Naive thymus-derived CD4-positive, alpha-beta T cell (primary cell): Measurements from ENCODE around the gene NRL. TPM values are rescaled to one million over a fixed set of nuclear protein-coding genes. Genes with fewer than 3 reads are reported as not detected.

Source experiments
- ATAC-seq: fragments of 150-1000 bp; cut with Tn5 transposase; 2 replicates; pipeline ENCODE4 v1.10.0; 2021; ENCODE audit warnings: mild to moderate bottlenecking, moderate library complexity
- CTCF ChIA-PET: fragments of 350-600 bp; sonication (Branson Sonifier 250); formaldehyde crosslinking; loops from one replicate; lab custom pipeline; 2021; ENCODE audit warnings: antibody characterized with exemption; lab: Charles Lee
- POLR2A ChIA-PET: fragments of 350-600 bp; sonication (Branson Sonifier 250); formaldehyde crosslinking; loops from one replicate; lab custom pipeline; 2021; ENCODE audit warnings: antibody characterized with exemption, inconsistent platforms; lab: Charles Lee
- DNase-seq, 9 donors: peaks; one replicate each; pipeline versions ENCODE4 v3.0.0 to v3.0.0-alpha.2; 2020 to 2022; ENCODE audit warnings: mixed read lengths in 1 of 9
- H3K27ac ChIP-seq: one replicate; pipeline ENCODE4 v1.7.0; 2013; ENCODE audit warnings: mild to moderate bottlenecking, low read depth, low read length, moderate library complexity
- H3K27me3 ChIP-seq, 2 donors: one replicate each; pipeline ENCODE4 v1.7.0; 2013; ENCODE audit warnings: low read length in 2 of 2, mild to moderate bottlenecking in 2 of 2, moderate library complexity in 2 of 2; ENCODE audit not compliant: control insufficient read depth in 2 of 2, insufficient read depth in 2 of 2
- H3K36me3 ChIP-seq, 3 experiments: 1 replicate in 2 of 3; 2 replicates in 1 of 3; pipeline ENCODE4 v1.7.0; 2013; ENCODE audit warnings: low read length in 3 of 3, mild to moderate bottlenecking in 3 of 3, moderate library complexity in 1 of 3; ENCODE audit not compliant: insufficient read depth in 3 of 3, control insufficient read depth in 2 of 3
- H3K4me1 ChIP-seq, 2 donors: one replicate each; pipeline ENCODE4 v1.7.0; 2013; ENCODE audit warnings: low read length in 2 of 2, mild to moderate bottlenecking in 2 of 2, moderate library complexity in 1 of 2; ENCODE audit not compliant: control insufficient read depth in 2 of 2, insufficient read depth in 2 of 2
- H3K4me3 ChIP-seq: 2 replicates; pipeline ENCODE4 v1.7.0; 2013; ENCODE audit warnings: mild to moderate bottlenecking, low read length
- H3K9me3 ChIP-seq, 3 experiments: 1 replicate in 2 of 3; 2 replicates in 1 of 3; pipeline ENCODE4 v1.7.0; 2013; ENCODE audit warnings: low read length in 3 of 3; ENCODE audit not compliant: control insufficient read depth in 2 of 3
- H3K27ac Mint-ChIP-seq, 9 donors: one replicate each; pipeline ENCODE4 v1.8.0; 2020 to 2022; ENCODE audit warnings: mixed read lengths in 9 of 9, mild to moderate bottlenecking in 8 of 9, moderate library complexity in 5 of 9, inconsistent platforms in 2 of 9
- H3K27me3 Mint-ChIP-seq, 5 donors: one replicate each; pipeline ENCODE4 v1.8.0; 2021 to 2022; ENCODE audit warnings: mixed read lengths in 5 of 5, mild to moderate bottlenecking in 1 of 5
- H3K36me3 Mint-ChIP-seq, 5 donors: one replicate each; pipeline ENCODE4 v1.8.0; 2020 to 2022; ENCODE audit warnings: mixed read lengths in 5 of 5, mild to moderate bottlenecking in 3 of 5, inconsistent platforms in 1 of 5
- H3K4me1 Mint-ChIP-seq, 7 donors: one replicate each; pipeline ENCODE4 v1.8.0; 2020 to 2022; ENCODE audit warnings: mixed read lengths in 7 of 7, mild to moderate bottlenecking in 3 of 7, inconsistent platforms in 1 of 7
- H3K4me3 Mint-ChIP-seq, 10 donors: one replicate each; pipeline ENCODE4 v1.8.0; 2020 to 2022; ENCODE audit warnings: mild to moderate bottlenecking in 10 of 10, mixed read lengths in 10 of 10, moderate library complexity in 6 of 10, inconsistent platforms in 2 of 10
- H3K9me3 Mint-ChIP-seq, 11 donors: one replicate each; pipeline ENCODE4 v1.8.0; 2020 to 2022; ENCODE audit warnings: mixed read lengths in 11 of 11, mild to moderate bottlenecking in 4 of 11, inconsistent platforms in 1 of 11, moderate library complexity in 1 of 11
- intact Hi-C, 2 donors: fragments of 100-400 bp; cut with micrococcal nuclease; formaldehyde crosslinking; loops; one replicate each; pipeline ENCODE4 v1.15.1; 2023
- polyA plus RNA-seq, 2 donors: library from polyadenylated mRNA; unstranded; fragments of 300-500 nt; fragmentation: Illumina TruSeq; gene quantifications; one replicate each; pipeline ENCODE4 v1.2.3, GENCODE V29; 2021
- total RNA-seq, 6 experiments: library from RNA in 5 of 6; stranded (reverse) in 5 of 6; gene quantifications; 1 replicate in 5 of 6; 2 replicates in 1 of 6; pipeline ENCODE4 v1.2.3 and lab custom pipeline; 2021 to 2026

NRL gene
- total and polyA plus RNA-seq, 7 experiments from 2014 or later = 2.1 to 4.5 (median 3.7) TPM

DNA sequence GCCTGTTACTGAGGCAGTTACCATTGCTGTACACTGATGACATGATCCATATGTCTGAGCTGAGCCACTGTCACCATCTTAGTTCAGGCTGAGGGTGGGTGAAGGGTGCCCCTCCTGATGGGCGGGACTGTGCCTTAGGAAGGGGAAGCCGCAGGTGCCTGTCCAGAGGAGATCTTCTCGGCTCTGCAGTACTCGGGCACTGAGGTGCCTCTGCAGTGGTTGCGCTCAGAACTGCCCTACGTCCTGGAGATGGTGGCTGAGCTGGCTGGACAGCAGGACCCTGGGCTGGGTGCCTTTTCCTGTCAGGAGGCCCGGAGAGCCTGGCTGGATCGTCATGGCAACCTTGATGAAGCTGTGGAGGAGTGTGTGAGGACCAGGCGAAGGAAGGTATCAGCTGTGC is 36.2 kb upstream of the NRL start:
- ChIA-PET POLR2A (interaction anchor here (0.5 to 11.1 kb wide), 9 partner anchors 10 to 119 kb away, joined by 3 to 139 read pairs (median 5); partner anchors contain the start of genes EMC9, IPO4, IRF9 and PSME1), CTCF (interaction anchor here (1.0 to 1.6 kb wide), 4 partner anchors 9 to 156 kb away, joined by 3 to 14 read pairs (median 5); no protein-coding TSS in a partner anchor)
- peaks cover 21 to 62% (median 30%) of the 10 kb centered on the region in 3 experiments for H3K36me3 ChIP-seq
- peaks cover 19 to 24% of the 10 kb centered on the region in 2 donors for H3K4me1 ChIP-seq
- Mint-ChIP-seq H3K27ac (peak overlapping the region in 3 of 9 donors; percentile 22 to 52 (median 28)), H3K27me3 (no peaks in the 10 kb centered on the region), H3K9me3 (no peaks in the 10 kb centered on the region), H3K4me1 (peaks cover 19 to 43% (median 32%) of the 10 kb centered on the region in 7 donors), H3K36me3 (peaks cover 0 to 50% (median 23%) of the 10 kb centered on the region in 5 donors), H3K4me3 (peak overlapping the region in 1 of 10 donors; percentile 56)
- H3K27me3 ChIP-seq = no peaks in the 10 kb centered on the region
- no peaks in the 10 kb centered on the region for H3K9me3 ChIP-seq
- intact Hi-C loops = no loop called here
- no peak overlapping the region for H3K4me3 ChIP-seq
- H3K27ac ChIP-seq = no peak overlapping the region
- DNase-seq (no peak), ATAC-seq (no peak)

DNA sequence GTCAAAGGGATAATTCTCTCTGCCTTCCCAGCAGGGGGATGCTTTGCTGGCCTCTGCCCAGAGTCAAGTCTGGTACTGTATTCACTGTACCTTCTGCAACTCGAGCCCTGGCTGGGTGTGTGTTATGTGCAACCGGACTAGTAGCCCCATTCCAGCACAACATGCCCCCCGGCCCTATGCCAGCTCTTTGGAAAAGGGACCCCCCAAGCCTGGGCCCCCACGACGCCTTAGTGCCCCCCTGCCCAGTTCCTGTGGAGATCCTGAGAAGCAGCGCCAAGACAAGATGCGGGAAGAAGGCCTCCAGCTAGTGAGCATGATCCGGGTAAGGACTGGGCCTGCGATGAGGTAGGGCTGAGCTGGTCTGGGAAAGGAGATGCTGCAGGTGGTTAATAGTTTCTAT is 35.8 kb upstream of the NRL start:
- ATAC-seq (no peak), DNase-seq (no peak)
- no peak overlapping the region for H3K27ac ChIP-seq
- Mint-ChIP-seq H3K4me1 (peaks cover 24 to 48% (median 36%) of the 10 kb centered on the region in 7 donors), H3K27me3 (no peaks in the 10 kb centered on the region), H3K36me3 (peaks cover 0 to 50% (median 19%) of the 10 kb centered on the region in 5 donors), H3K9me3 (no peaks in the 10 kb centered on the region), H3K27ac (peak overlapping the region in 5 of 9 donors; percentile 18 to 68 (median 28)), H3K4me3 (peak overlapping the region in 5 of 10 donors; percentile 20 to 56 (median 50))
- H3K36me3 ChIP-seq = peaks cover 17 to 58% (median 26%) of the 10 kb centered on the region in 3 experiments
- no peak overlapping the region for H3K4me3 ChIP-seq
- no peaks in the 10 kb centered on the region for H3K27me3 ChIP-seq
- intact Hi-C loops = no loop called here
- H3K9me3 ChIP-seq = no peaks in the 10 kb centered on the region
- H3K4me1 ChIP-seq = peaks cover 23 to 28% of the 10 kb centered on the region in 2 donors
- POLR2A ChIA-PET = interaction anchor here (0.5 to 11.1 kb wide), 11 partner anchors 10 to 119 kb away, joined by 3 to 139 read pairs (median 5); partner anchors contain the start of genes EMC9, IPO4, IRF9 and PSME1
- CTCF ChIA-PET = interaction anchor here (1.0 to 1.6 kb wide), 4 partner anchors 10 to 157 kb away, joined by 3 to 14 read pairs (median 5); no protein-coding TSS in a partner anchor

DNA sequence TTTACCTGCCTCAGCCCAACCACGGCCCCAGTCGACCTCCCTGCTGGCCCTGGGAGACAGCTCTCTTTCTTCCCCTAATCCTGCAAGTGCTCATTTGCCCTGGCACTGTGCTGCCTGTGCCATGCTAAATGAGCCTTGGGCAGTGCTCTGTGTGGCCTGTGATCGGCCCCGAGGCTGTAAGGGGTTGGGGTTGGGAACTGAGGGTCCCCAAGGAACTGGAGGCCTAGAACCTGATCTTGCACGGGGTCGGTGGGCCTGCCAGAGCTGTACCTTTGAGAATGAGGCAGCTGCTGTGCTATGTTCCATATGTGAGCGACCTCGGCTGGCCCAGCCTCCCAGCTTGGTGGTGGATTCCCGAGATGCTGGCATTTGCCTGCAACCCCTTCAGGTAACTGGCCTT is 35.3 kb upstream of the NRL start:
- POLR2A ChIA-PET = interaction anchor here (1.0 to 11.1 kb wide), 7 partner anchors 10 to 93 kb away, joined by 3 to 139 read pairs (median 5); partner anchors contain the start of genes EMC9, IPO4, IRF9 and PSME1
- ATAC-seq (no peak), DNase-seq (no peak)
- Histone ChIP-seq H3K4me3 (no peak overlapping the region), H3K9me3 (no peaks in the 10 kb centered on the region), H3K4me1 (peaks cover 28 to 33% of the 10 kb centered on the region in 2 donors), H3K36me3 (peaks cover 12 to 53% (median 21%) of the 10 kb centered on the region in 3 experiments), H3K27me3 (no peaks in the 10 kb centered on the region), H3K27ac (no peak overlapping the region)
- H3K9me3 Mint-ChIP-seq = no peaks in the 10 kb centered on the region
- H3K36me3 Mint-ChIP-seq = peaks cover 0 to 52% (median 17%) of the 10 kb centered on the region in 5 donors
- intact Hi-C loops = no loop called here
- peaks cover 29 to 53% (median 41%) of the 10 kb centered on the region in 7 donors for H3K4me1 Mint-ChIP-seq
- no peaks in the 10 kb centered on the region for H3K27me3 Mint-ChIP-seq
- CTCF ChIA-PET = interaction anchor here (0.7 to 4.8 kb wide), 4 partner anchors 10 to 36 kb away, joined by 3 to 36 read pairs (median 8); partner anchors contain the start of genes DCAF11 and IRF9
- H3K4me3 Mint-ChIP-seq = peak overlapping the region in 1 of 10 donors; percentile 50
- H3K27ac Mint-ChIP-seq = peak overlapping the region in 3 of 9 donors; percentile 18 to 68 (median 52)

DNA sequence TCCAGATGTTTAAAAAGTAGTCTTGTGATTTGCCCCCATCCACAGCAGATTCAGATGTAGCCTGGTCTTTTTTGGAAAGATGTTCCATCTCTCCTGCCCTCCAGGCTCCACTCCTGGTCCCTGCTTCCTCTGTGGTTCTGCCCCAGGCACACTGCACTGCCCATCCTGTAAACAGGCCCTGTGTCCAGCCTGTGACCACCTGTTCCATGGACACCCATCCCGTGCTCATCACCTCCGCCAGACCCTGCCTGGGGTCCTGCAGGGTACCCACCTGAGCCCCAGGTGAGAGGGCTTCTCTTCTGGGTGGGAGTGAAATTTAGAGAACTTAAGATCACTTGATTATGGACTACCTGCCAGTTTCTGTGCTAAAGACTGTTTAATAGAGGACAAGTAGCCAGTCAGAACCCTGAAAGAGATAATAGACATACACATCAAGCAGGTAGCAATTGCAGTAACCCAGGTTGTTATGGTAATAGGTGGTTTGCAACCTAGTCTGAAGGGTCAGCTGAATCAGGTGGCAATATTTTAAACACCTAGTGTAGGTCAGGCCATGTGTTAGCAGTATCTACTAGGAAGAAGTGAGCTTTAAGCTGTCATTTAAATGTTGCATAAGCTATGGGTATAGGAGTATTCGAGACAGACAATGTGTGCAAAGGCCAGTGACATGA is 34.7 kb upstream of the NRL start:
- no peak overlapping the region for H3K27ac ChIP-seq
- no peaks in the 10 kb centered on the region for H3K9me3 Mint-ChIP-seq
- intact Hi-C loops = loop anchor here (10.0 kb wide), 2 partner anchors 845 to 1055 kb away; partner anchors contain the start of genes BCL2L2 (in 2 of the 2), PPP1R3E (in 2 of the 2), ACIN1 (in 1 of the 2) and C14orf119 (in 1 of the 2)
- H3K27me3 Mint-ChIP-seq = no peaks in the 10 kb centered on the region
- H3K9me3 ChIP-seq = no peaks in the 10 kb centered on the region
- ChIA-PET POLR2A (interaction anchor here (1.0 to 11.1 kb wide), 8 partner anchors 12 to 93 kb away, joined by 3 to 139 read pairs (median 5); partner anchors contain the start of genes DCAF11, EMC9, IPO4 and IRF9), CTCF (interaction anchor here (0.7 to 4.8 kb wide), 2 partner anchors 11 to 35 kb away, joined by 3 to 36 read pairs; partner anchors contain the start of genes DCAF11 and IRF9)
- ATAC-seq (no peak), DNase-seq (no peak)
- H3K36me3 Mint-ChIP-seq = peaks cover 0 to 48% (median 13%) of the 10 kb centered on the region in 5 donors
- H3K4me1 Mint-ChIP-seq = peaks cover 34 to 58% (median 45%) of the 10 kb centered on the region in 7 donors
- H3K4me3 Mint-ChIP-seq = peak overlapping the region; percentile 47 to 100 (median 95)
- H3K27ac Mint-ChIP-seq = peak overlapping the region in 3 of 9 donors; percentile 18 to 55 (median 48)
- peaks cover 34 to 39% of the 10 kb centered on the region in 2 donors for H3K4me1 ChIP-seq
- H3K27me3 ChIP-seq = no peaks in the 10 kb centered on the region
- no peak overlapping the region for H3K4me3 ChIP-seq
- H3K36me3 ChIP-seq = peaks cover 9 to 47% (median 17%) of the 10 kb centered on the region in 3 experiments

DNA sequence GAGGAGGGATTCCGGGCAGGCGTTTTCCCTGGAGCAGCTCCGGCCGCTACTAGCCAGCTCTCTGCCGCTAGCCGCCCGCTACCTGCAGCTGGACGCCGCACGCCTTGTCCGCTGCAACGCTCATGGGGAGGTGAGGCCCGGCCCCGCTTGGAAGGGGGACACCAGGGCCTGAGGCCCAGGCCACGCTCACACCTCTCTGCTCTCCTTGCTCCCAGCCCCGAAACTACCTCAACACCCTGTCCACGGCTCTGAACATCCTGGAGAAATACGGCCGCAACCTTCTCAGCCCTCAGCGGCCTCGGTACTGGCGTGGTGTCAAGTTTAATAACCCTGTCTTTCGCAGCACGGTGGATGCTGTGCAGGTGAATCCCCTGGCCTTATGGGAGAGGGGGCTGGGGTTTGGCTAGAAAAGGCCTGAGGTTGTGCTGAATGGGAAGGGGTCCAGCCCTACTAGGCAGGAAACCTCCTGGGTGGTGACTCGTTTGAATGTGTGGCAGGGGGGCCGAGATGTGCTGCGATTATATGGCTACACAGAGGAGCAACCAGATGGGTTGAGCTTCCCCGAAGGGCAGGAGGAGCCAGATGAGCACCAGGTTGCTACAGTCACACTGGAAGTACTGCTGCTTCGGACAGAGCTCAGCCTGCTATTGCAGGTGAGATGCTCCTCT is 33.1 kb upstream of the NRL start:
- Histone ChIP-seq H3K36me3 (peaks cover 9 to 55% (median 17%) of the 10 kb centered on the region in 3 experiments), H3K4me3 (peak overlapping the region; percentile 98), H3K27me3 (no peaks in the 10 kb centered on the region), H3K27ac (peak overlapping the region; percentile 88), H3K9me3 (no peaks in the 10 kb centered on the region), H3K4me1 (peaks cover 34 to 45% of the 10 kb centered on the region in 2 donors)
- Mint-ChIP-seq H3K27ac (peak overlapping the region; percentile 32 to 97 (median 86)), H3K4me3 (peak overlapping the region; percentile 87 to 100 (median 95)), H3K9me3 (no peaks in the 10 kb centered on the region), H3K36me3 (peaks cover 4 to 59% (median 12%) of the 10 kb centered on the region in 5 donors), H3K4me1 (peaks cover 38 to 68% (median 58%) of the 10 kb centered on the region in 7 donors), H3K27me3 (no peaks in the 10 kb centered on the region)
- ChIA-PET CTCF (interaction anchor here (0.6 to 4.8 kb wide), 4 partner anchors 13 to 150 kb away, joined by 3 to 36 read pairs (median 8); partner anchors contain the start of gene IRF9), POLR2A (interaction anchor here (0.6 to 11.1 kb wide), 14 partner anchors 7 to 166 kb away, joined by 3 to 139 read pairs (median 7); partner anchors contain the start of genes CHMP4A, DCAF11, EMC9 and IPO4)
- intact Hi-C loops = loop anchor here (1.0 to 10.0 kb wide), 14 partner anchors 12 to 1053 kb away; partner anchors contain the start of genes BCL2L2 (in 2 of the 2), DCAF11 (in 2 of the 2), GMPR2 (in 2 of the 2) and IRF9 (in 2 of the 2)
- DNase-seq (no peak), ATAC-seq (no peak)
